Tibial artery (tissue), 4 donors: ENCODE data around the gene PSRC1.

Source experiments
- DNase-seq, 2 donors: peaks; one replicate each; pipeline ENCODE4 v3.0.0-alpha.2; 2019
- H3K27ac ChIP-seq, 2 donors: fragments of 200-600 bp; sonication (generic) in 1 of 2; 1 replicate in 1 of 2; 2 replicates in 1 of 2; pipeline ENCODE4 v1.5.1; 2018 to 2019; ENCODE audit warnings: mild to moderate bottlenecking in 1 of 2
- H3K27me3 ChIP-seq, 2 donors: fragments of 200-600 bp; sonication (generic) in 1 of 2; one replicate each; pipeline versions ENCODE4 v1.5.1 to v1.6.0; 2016 to 2019
- H3K36me3 ChIP-seq, 3 donors: fragments of 200-600 bp; sonication (generic) in 2 of 3; one replicate each; pipeline ENCODE4 v1.5.1; 2016 to 2019; ENCODE audit warnings: mild to moderate bottlenecking in 2 of 3
- H3K4me1 ChIP-seq, 4 donors: fragments of 200-600 bp; sonication (generic) in 2 of 4; 1 replicate in 3 of 4; 2 replicates in 1 of 4; pipeline ENCODE4 v1.5.1; 2016 to 2019
- H3K4me3 ChIP-seq, 2 donors: fragments of 200-600 bp; sonication (generic) in 1 of 2; 1 replicate in 1 of 2; 2 replicates in 1 of 2; pipeline ENCODE4 v1.5.1; 2018 to 2019; ENCODE audit warnings: mild to moderate bottlenecking in 2 of 2
- H3K9me3 ChIP-seq, 3 donors: fragments of 200-600 bp; sonication (generic) in 1 of 3; one replicate each; pipeline ENCODE4 v1.5.1; 2016 to 2019
- intact Hi-C: fragments of 100-400 bp; cut with DNase I; formaldehyde crosslinking; loops from one replicate; pipeline ENCODE4 v1.15.0; 2023; ENCODE audit warnings: low total_unique reads
- TF ChIP-seq, protein P1 (sequence below), 2 experiments: fragments of 200-600 bp in 1 of 2; fragments of 450-650 bp in 1 of 2; IDR thresholded peaks; one replicate each; pipeline ENCODE4 v1.5.1; 2017 to 2019; ENCODE audit warnings: antibody characterized with exemption in 2 of 2, mild to moderate bottlenecking in 1 of 2, moderate library complexity in 1 of 2

PSRC1 gene

DNA sequence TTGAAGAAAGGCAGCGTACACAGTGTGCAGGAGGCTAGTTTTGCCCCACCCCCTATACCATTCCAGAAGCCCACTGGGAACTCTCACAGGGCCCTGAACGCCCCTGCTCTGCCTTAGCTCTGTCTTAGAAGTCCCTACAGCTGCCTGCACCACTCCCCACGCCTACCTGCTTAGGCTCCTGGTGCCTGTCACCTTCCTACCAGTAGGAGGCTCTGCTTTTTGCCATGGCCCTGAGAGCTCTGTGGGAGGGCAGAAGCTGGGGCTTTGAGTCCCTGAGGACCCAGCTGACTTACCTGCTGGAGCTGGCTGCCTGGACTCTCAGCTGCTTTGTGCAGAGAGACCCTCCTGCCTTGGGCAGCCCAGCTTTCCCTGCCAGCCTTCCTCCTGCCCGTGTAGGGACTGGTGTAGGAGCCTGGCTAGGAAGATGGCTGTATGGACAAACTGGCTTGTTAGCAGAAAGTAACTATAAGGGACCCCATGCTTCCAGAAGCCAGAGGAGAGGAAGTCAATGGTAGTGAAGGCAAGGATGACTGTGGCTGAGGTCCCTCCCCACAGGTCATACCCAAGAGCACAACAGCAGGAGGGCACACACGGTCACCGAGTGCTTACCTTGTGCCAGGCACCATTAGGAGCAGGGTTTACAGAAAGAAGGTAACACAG lies 43.4 kb downstream of the PSRC1 start:
- TF ChIP-seq, protein P1, sequence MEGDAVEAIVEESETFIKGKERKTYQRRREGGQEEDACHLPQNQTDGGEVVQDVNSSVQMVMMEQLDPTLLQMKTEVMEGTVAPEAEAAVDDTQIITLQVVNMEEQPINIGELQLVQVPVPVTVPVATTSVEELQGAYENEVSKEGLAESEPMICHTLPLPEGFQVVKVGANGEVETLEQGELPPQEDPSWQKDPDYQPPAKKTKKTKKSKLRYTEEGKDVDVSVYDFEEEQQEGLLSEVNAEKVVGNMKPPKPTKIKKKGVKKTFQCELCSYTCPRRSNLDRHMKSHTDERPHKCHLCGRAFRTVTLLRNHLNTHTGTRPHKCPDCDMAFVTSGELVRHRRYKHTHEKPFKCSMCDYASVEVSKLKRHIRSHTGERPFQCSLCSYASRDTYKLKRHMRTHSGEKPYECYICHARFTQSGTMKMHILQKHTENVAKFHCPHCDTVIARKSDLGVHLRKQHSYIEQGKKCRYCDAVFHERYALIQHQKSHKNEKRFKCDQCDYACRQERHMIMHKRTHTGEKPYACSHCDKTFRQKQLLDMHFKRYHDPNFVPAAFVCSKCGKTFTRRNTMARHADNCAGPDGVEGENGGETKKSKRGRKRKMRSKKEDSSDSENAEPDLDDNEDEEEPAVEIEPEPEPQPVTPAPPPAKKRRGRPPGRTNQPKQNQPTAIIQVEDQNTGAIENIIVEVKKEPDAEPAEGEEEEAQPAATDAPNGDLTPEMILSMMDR (IDR thresholded peaks at IDR 0.05), result peak; percentile 19 to 25
- Histone ChIP-seq H3K4me3 (no peak overlapping the region), H3K9me3 (no peaks in the 10 kb centered on the region), H3K36me3 (peaks cover 39 to 49% (median 47%) of the 10 kb centered on the region in 3 donors), H3K4me1 (peaks cover 0 to 31% (median 22%) of the 10 kb centered on the region in 4 donors), H3K27me3 (peaks cover 0 to 2% of the 10 kb centered on the region in 2 donors), H3K27ac (no peak overlapping the region)
- no peak for DNase-seq
- intact Hi-C loops, result no loop called here

DNA sequence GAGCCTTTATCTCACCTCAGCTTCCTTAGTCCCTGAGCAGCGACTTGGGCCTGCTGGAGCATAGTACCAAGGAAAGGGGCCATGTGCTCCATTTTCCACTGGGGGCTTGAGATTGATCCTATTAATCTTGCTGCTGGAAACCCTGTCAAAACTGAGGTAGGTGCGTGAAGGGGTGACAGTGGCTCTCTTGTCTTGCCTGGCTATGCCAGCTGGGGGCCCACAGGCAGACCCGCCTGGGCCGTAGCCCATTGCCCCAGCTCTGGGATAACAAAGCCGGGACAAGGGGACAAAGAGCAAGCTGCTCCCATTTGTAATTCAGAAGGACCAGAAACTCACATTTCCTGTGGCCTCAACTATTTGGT lies 43.9 kb downstream of the PSRC1 start:
- no peak overlapping the region for H3K4me3 ChIP-seq
- H3K4me1 ChIP-seq, result peaks cover 0 to 31% (median 22%) of the 10 kb centered on the region in 4 donors
- intact Hi-C loops, result no loop called here
- H3K36me3 ChIP-seq, result peaks cover 44 to 54% (median 53%) of the 10 kb centered on the region in 3 donors
- no peak for DNase-seq
- TF ChIP-seq, protein P1 (IDR thresholded peaks at IDR 0.05), result no peak
- peaks cover 0 to 2% of the 10 kb centered on the region in 2 donors for H3K27me3 ChIP-seq
- no peaks in the 10 kb centered on the region for H3K9me3 ChIP-seq
- no peak overlapping the region for H3K27ac ChIP-seq

DNA sequence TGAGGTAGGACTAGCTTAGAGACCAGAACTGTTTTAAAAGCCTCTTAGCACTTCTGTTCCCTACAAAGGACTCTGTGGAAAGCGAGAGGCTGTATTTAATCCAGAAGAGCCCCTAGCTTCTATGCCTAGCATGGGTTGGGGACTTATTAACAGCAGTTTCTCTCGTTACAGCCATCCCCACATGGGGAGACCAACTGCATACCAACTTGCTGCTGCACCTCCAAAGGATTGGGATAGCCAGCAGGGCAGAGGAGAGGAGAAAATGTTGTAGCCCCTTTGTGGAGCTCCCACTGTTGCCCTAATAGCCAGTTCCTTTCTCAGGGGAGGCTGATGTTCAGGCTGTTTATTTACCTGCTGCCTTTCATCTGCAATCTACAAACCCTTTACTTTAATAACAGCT lies 44.6 kb downstream of the PSRC1 start:
- Histone ChIP-seq H3K36me3 (peaks cover 49 to 59% (median 56%) of the 10 kb centered on the region in 3 donors), H3K4me1 (peaks cover 0 to 31% (median 22%) of the 10 kb centered on the region in 4 donors), H3K9me3 (no peaks in the 10 kb centered on the region), H3K27ac (no peak overlapping the region), H3K27me3 (peaks cover 0 to 2% of the 10 kb centered on the region in 2 donors), H3K4me3 (no peak overlapping the region)
- no peak for DNase-seq
- intact Hi-C loops, result no loop called here
- TF ChIP-seq, protein P1 (IDR thresholded peaks at IDR 0.05), result no peak

DNA sequence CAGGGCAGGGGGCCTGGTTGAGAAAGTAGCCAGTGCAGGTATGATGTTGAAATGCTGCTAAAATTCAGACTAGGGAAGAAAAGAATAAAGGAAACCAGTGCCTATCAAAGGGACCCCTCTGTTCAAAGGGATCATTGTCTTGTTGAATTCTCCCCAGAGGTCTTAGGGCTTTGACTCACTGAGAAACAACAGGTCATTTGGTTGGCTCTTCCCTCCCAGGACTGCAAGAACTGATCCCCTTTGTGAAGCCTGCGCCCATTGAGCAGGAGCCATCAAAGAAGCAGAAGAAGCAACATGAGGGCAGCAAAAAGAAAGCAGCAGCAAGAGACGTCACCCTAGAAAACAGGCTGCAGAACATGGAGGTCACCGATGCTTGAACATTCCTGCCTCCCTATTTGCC lies 45.4 kb downstream of the PSRC1 start:
- Histone ChIP-seq H3K27me3 (peaks cover 0 to 2% of the 10 kb centered on the region in 2 donors), H3K36me3 (peaks cover 58 to 68% (median 64%) of the 10 kb centered on the region in 3 donors), H3K27ac (no peak overlapping the region), H3K9me3 (no peaks in the 10 kb centered on the region), H3K4me1 (peaks cover 0 to 31% (median 20%) of the 10 kb centered on the region in 4 donors), H3K4me3 (no peak overlapping the region)
- TF ChIP-seq, protein P1 (IDR thresholded peaks at IDR 0.05), result no peak
- no peak for DNase-seq
- intact Hi-C loops, result no loop called here

DNA sequence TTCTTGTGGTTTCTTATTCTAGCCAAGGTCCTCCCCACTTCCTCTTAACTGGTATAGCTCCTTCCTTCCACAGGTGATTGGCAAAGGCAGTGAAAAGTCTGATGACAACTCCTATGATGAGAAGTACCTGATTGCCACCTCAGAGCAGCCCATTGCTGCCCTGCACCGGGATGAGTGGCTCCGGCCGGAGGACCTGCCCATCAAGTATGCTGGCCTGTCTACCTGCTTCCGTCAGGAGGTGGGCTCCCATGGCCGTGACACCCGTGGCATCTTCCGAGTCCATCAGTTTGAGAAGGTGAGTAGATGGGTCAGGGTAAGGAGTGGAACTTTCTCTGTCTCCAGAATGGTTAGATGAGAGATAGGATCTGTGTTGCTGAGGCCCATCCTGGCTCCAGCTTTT lies 47.8 kb downstream of the PSRC1 start:
- Histone ChIP-seq H3K4me3 (no peak overlapping the region), H3K27ac (no peak overlapping the region), H3K36me3 (peaks cover 82 to 92% (median 86%) of the 10 kb centered on the region in 3 donors), H3K27me3 (no peaks in the 10 kb centered on the region), H3K4me1 (peaks cover 0 to 9% (median under 1%) of the 10 kb centered on the region in 4 donors), H3K9me3 (no peaks in the 10 kb centered on the region)
- no peak for DNase-seq
- TF ChIP-seq, protein P1 (IDR thresholded peaks at IDR 0.05), result no peak
- intact Hi-C loops, result no loop called here
